Ectodermal cell (in vitro differentiated cells): ENCODE measurements around the gene MRPL27. TPM values are rescaled to one million over a fixed set of nuclear protein-coding genes. Genes with fewer than 3 reads are reported as not detected.
"Not testable (repeated sequence)": the region's sequence is repeated elsewhere in the genome, so short reads cannot be mapped to it uniquely, and the experiment has no call there.

Experiments used
- H3K27ac ChIP-seq: 2 replicates; pipeline ENCODE4 v1.7.0; 2013; ENCODE audit warnings: mild to moderate bottlenecking, low read depth, low read length; ENCODE audit not compliant: insufficient read depth, poor library complexity, severe bottlenecking
- H3K27me3 ChIP-seq: 2 replicates; pipeline ENCODE4 v1.7.0; 2013; ENCODE audit warnings: mild to moderate bottlenecking, low read length; ENCODE audit not compliant: insufficient read depth, control insufficient read depth, poor library complexity, severe bottlenecking
- H3K36me3 ChIP-seq: one replicate; pipeline ENCODE4 v1.7.0; 2013; ENCODE audit warnings: low read length; ENCODE audit not compliant: control insufficient read depth, insufficient read depth
- H3K4me1 ChIP-seq: one replicate; pipeline ENCODE4 v1.7.0; 2013; ENCODE audit warnings: low read length; ENCODE audit not compliant: control insufficient read depth, insufficient read depth
- H3K4me3 ChIP-seq: 2 replicates; pipeline ENCODE4 v1.7.0; 2013; ENCODE audit warnings: low read depth, low read length, control low read depth; ENCODE audit not compliant: insufficient read depth
- H3K9me3 ChIP-seq: 2 replicates; pipeline ENCODE4 v1.7.0; 2013; ENCODE audit warnings: mild to moderate bottlenecking, low read length, moderate library complexity; ENCODE audit not compliant: control insufficient read depth
- WGBS, 2 experiments: methylation state at CpG; one replicate each; pipeline ENCODE4 v1.1.7; 2013; ENCODE audit warnings: missing lambda C conversion rate in 2 of 2; 5-methylcytosine and 5-hydroxymethylcytosine counted together
- polyA plus RNA-seq, 4 experiments: library from polyadenylated mRNA; stranded (reverse); fragments of 50-300 nt; gene quantifications; one replicate each; pipeline ENCODE4 v1.2.3, GENCODE V29; 2013

MRPL27 gene
- 64.5 TPM for polyA plus RNA-seq (2013, experiment 1 of 4)
- polyA plus RNA-seq (2013, experiment 2 of 4): 63.1 TPM
- 52.9 TPM for polyA plus RNA-seq (2013, experiment 3 of 4)
- polyA plus RNA-seq (2013, experiment 4 of 4): 62.6 TPM

DNA sequence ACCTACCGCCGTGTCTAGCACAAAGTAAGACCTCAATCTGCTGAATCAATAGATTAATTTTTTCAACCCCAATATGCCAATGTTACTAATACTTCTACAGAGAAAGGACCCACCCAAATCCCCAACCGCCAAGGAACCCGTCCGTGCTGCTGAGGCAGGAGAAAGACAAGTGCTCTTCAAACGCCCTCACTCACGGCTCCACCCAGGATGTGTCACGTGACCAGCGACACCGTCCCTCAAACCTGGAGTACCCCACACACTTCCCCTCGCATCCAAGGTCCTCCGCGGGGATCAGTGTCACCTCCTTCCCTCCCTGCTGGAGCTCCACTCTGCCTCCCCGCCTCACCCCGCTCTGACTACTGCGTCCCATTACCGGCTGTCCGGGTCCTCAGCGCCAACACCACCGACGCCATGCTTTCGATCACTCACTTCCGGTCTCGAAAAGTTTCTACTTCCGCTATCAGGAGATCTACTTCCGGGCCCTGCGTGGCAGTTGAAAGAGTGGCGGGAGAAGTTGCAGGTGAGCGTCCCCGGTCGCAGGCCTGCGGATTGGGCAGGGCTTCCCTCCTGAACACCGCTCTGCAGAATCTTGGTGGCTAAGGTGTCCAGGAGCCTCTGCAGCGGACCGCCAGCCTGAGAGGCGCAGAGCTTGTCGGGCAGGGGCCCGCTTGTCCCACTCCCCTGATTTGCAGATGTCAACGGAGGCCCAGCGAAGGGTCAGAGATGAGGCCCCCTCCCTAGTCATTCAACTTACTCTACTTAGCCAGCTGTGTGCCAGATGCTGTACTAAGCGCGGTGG, at the start of gene MRPL27, which contains the start of gene EME1:
MRPL27 (minus strand) TSS at position 427 of the 799 bp plus-strand sequence; CDS start at position 413, 14 bp downstream.
EME1 (plus strand) TSS at position 472 of the 799 bp plus-strand sequence. CDS start 1,980 bp downstream, outside the sequence.
- WGBS, 2 experiments: 2 to 3% methylated on average over 41 to 42 of the region's 42 CpGs
- no peak within 1 kb of the TSS for H3K27ac ChIP-seq
- H3K36me3 ChIP-seq: peaks cover 26% of the 10 kb centered on the region
- no peaks in the 10 kb centered on the region for H3K4me1 ChIP-seq
- H3K4me3 ChIP-seq: peak within 1 kb of the TSS; percentile 95
- no peaks in the 10 kb centered on the region for H3K27me3 ChIP-seq
- no peaks in the 10 kb centered on the region for H3K9me3 ChIP-seq

DNA sequence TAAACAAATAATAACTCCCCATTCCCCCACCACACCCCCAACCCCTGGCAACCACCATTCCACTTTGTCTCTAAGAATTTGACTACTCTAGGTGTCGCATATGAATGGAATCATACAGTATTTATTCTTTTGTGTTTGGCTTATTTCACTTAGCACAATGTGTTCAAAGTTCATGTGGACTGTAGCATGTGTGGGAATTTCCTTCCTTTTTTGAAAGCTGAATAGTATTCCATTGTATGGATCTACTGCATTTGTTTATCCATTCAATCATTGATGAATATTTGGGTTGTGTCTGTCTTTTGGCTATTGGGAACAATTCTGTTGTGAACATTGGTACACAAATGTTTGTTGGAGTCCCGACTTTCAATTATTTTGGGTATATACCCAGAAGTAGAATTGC, 49.8 kb upstream of the MRPL27 start:
- H3K27ac ChIP-seq: no peak overlapping the region
- H3K4me1 ChIP-seq: peaks cover 11% of the 10 kb centered on the region
- WGBS, 2 experiments: 88 to 94% methylated on average over 2 of the region's 2 CpGs
- H3K36me3 ChIP-seq: no peaks in the 10 kb centered on the region
- H3K4me3 ChIP-seq: no peak overlapping the region
- peaks cover 4% of the 10 kb centered on the region for H3K27me3 ChIP-seq
- no peaks in the 10 kb centered on the region for H3K9me3 ChIP-seq

DNA sequence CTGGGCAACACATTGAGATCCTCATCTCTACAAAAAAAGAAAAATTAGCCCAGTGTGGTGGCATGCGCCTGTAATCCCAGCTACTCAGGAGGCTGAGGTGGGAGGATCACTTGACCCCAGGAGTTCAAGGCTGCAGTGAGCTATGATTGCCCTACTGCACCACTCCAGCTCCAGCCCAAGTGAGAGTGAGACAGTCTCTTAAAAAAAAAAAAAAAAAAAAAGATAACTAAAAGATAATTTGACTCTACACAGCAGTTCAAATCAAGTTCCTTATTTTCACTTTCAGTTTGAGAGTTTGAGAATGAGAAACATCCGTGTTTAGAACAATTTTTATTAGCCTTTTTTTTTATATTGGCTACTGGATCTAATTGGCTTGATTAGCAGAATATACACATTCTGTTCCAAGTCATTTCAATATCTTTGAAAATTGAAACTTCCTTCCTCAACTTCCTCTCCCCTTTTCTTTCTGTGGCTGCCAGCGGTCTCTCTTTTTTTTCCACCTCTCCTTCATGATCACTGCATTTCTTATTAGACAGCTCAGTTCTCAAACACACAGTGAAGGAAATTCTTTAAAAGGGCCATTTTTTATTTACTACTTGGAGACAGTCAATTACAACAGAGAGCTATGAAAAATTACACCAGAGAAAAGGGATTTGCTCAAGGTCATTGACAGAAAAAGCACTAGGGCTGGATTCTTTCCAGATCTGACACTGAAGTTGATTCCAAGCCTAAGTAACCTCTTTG, 48.5 kb upstream of the MRPL27 start:
- Histone ChIP-seq H3K4me1 (peaks cover under 1% of the 10 kb centered on the region), H3K27me3 (peaks cover 4% of the 10 kb centered on the region), H3K36me3 (no peaks in the 10 kb centered on the region), H3K4me3 (no peak overlapping the region), H3K9me3 (no peaks in the 10 kb centered on the region), H3K27ac (no peak overlapping the region)
- 82 to 89% methylated on average over 3 of the region's 3 CpGs for WGBS, 2 experiments

DNA sequence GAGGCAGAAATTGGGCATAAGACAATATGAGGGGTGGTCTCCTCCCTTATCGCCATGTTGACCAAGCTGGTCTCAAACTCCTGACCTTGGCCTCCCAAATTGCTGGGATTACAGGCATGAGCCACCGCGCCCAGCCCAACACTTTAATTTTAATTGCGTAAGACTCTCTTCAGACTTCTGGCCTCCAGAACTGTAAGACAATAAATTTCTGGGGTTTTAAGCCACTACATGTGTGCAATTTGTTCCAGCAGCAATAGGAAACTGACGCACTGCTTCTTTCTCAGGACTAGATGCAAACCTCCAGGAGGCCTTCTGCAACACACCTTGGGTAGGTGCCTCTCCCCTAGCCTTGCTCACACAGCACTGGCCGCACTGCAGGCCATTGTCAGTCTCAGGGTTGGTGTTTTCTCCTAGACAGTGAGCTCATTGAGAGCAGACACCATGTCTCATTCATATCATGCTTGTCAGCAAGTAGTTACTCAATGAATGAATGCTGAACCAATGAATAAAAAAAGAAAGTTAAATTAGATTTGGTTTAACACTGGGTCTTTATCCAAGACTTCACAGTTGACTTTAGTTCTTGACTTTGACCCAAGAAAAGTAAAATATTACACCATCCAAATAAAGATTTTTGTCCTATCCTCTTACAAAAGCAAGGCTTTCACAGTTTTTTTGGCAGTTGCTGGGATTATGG, 47.6 kb upstream of the MRPL27 start:
- Histone ChIP-seq H3K27ac (no peak overlapping the region), H3K4me1 (no peaks in the 10 kb centered on the region), H3K27me3 (peaks cover 4% of the 10 kb centered on the region), H3K4me3 (no peak overlapping the region), H3K36me3 (no peaks in the 10 kb centered on the region), H3K9me3 (no peaks in the 10 kb centered on the region)
- WGBS, 2 experiments: 93 to 94% methylated on average over 6 of the region's 6 CpGs

DNA sequence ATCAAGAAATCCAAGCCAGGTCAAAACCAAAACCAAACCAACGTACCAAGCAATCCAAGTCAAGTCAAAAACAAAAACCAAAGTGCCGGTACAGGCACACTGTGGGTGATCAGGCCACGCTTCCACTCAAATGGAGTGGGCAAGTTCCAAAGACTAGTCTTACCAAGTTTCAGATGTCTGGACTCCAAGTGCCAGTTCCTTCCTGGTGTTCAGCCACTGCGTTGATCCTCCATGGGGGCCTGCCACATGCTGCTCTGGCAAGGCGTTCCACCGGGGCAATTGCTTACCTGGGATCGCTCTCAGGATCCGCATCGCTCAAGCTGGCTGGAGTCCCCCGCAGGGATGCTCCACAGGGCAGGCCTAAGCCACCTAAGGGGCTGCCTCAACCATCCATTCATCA, 46.6 kb upstream of the MRPL27 start:
- H3K4me1 ChIP-seq, H3K9me3 ChIP-seq, H3K36me3 ChIP-seq, H3K27me3 ChIP-seq, H3K4me3 ChIP-seq, H3K27ac ChIP-seq: not testable (repeated sequence)
- WGBS, 2 experiments: 94 to 96% methylated on average over 10 of the region's 10 CpGs

DNA sequence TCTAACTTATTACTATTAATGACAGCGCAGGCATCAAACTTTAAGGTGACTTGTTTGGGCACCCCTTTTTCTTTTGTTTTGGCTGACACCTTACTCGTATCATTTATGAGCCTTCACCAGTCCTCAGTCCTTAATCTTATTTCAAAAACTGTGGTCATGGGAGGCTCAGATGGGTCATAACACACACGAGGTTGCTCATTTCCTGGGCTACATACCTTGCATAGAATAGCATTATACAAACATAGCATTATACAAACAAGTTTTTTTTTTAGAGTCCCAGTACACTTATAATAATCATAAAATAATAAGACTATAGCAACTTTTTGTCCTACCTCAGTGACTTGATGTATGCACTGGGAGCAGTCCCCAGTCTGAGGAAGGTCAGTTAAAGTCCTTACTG, 41.8 kb upstream of the MRPL27 start:
- Histone ChIP-seq H3K27ac (no peak overlapping the region), H3K36me3 (no peaks in the 10 kb centered on the region), H3K4me3 (no peak overlapping the region), H3K9me3 (no peaks in the 10 kb centered on the region), H3K4me1 (no peaks in the 10 kb centered on the region), H3K27me3 (no peaks in the 10 kb centered on the region)
- WGBS, 2 experiments: 75 to 82% methylated on average over 3 of the region's 3 CpGs

DNA sequence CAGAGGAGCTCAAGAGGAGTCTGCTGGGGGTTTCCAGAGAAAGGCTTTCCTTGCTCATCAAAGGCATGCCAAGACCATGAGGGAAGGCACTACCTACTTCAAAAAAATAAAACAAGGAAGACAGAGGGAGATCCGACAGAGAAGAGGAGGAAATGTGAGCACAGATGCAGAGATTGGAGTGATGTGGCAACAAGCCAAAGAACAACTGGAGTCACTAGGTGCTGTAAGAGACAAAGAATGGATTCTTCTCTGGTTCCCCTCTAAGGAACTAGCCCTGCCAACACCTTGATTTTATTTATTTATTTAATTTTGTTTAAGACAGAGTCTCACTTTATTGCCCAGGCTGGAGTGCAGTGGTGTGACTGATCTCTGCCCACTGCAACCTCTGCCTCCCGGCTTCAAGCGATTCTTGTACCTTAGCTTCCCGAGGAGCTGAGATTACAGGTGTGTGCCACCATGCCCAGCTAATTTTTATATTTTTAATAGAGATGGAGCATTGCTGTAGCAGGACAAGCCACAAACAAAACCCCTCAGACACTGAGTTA, 39.3 kb upstream of the MRPL27 start:
- Histone ChIP-seq H3K27me3 (no peaks in the 10 kb centered on the region), H3K27ac (no peak overlapping the region), H3K9me3 (no peaks in the 10 kb centered on the region), H3K4me3 (no peak overlapping the region), H3K36me3 (no peaks in the 10 kb centered on the region), H3K4me1 (no peaks in the 10 kb centered on the region)
- 80 to 89% methylated on average over 4 of the region's 4 CpGs for WGBS, 2 experiments

DNA sequence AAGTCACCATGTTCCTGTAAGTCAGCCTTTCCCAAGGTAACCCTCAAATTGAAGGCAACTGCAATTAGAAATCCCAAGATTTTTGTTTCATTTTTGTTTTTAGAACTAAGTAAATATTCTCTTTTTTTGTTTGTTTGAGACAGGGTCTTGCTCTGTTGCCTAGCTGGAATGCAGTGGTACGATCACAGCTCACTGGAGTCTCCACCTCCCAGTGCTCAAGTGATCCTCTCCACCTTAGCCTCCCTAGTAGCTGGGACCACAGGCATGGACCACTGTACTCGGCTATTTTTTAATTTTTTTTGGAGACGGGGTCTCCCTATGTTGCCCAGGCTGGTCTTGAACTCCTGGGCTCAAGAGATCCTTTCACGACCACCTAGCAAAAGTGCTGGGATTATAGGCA, 34.9 kb upstream of the MRPL27 start:
- 89 to 91% methylated on average over 4 of the region's 4 CpGs for WGBS, 2 experiments
- Histone ChIP-seq H3K27me3 (no peaks in the 10 kb centered on the region), H3K36me3 (no peaks in the 10 kb centered on the region), H3K4me1 (no peaks in the 10 kb centered on the region), H3K27ac (no peak overlapping the region), H3K4me3 (no peak overlapping the region), H3K9me3 (no peaks in the 10 kb centered on the region)

DNA sequence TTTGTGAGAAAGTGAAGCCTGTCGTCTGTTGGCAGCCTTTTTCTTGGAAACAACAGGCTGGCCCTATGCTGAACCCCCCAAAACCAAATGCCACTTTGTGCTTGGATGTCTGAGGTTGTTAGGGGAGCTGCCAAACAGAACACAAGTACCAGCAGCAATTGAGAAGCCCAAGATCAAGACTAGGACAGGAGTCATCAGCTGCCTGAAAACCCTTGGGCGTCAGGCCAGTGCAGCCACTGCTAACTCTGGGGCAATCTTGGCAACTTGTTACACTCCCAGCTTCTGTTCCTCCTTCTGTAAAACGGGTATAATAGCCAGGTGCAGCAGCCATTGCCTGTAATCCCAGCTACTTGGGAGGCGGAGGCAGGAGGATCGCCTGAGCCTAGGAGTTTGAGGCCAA, 33.6 kb upstream of the MRPL27 start:
- Histone ChIP-seq H3K36me3 (no peaks in the 10 kb centered on the region), H3K4me1 (no peaks in the 10 kb centered on the region), H3K4me3 (no peak overlapping the region), H3K27ac (no peak overlapping the region), H3K9me3 (no peaks in the 10 kb centered on the region), H3K27me3 (no peaks in the 10 kb centered on the region)
- 85 to 87% methylated on average over 5 of the region's 5 CpGs for WGBS, 2 experiments
